Kidney tubule cell (primary cell): ENCODE results near the gene SNRPN.
"Not testable (repeated sequence)": the region's sequence is repeated elsewhere in the genome, so short reads cannot be mapped to it uniquely, and the experiment has no call there.

Source experiments
- DNase-seq: peaks from one replicate; pipeline ENCODE4 v3.0.0-alpha.2; 2018; ENCODE audit warnings: low spot score

SNRPN gene

GRCh38 chr15:24954783-24955530 lies at the start of gene SNRPN, which contains the start of gene SNURF:
TSS of gene SNRPN (plus strand) at chr15:24954987. CDS start at chr15:24974454, 19,467 bp downstream.
TSS of gene SNURF (plus strand) at chr15:24954987. CDS start at chr15:24955049, 62 bp downstream.
- DNase-seq: peak; percentile 77

DNA sequence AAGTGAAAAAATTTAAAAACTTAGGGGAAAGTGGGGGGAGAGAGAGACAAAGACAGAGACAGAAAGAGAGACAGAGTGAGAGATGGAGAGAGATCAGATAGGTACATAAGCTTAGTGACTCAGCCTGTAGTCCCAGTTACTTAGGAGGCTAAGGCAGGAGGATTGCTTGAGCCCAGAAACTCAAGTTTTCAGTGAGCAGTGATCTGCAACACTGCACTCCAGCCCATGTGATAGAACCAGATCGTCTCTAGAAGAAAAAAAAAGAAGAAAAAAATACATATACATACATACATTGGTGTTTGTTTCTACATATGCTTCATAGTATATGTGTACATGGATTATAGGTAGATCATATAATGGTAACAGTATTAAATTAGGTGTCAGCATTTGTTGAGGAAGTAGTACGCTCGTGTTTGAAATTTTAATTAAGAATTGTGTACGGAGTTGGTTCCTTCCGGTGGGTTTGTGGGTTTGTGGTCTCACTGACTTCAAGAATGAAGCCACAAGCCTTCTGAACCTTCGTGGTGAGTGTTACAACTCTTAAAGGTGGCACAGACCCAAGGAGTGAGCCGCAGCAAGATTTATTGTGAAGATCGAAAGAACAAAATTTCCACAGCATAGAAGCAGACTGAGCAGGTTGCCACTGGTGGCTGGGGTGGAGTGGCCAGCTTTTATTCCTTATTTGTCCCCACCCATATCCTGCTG lies 38.3 kb upstream of the SNRPN start:
- DNase-seq: no peak

DNA sequence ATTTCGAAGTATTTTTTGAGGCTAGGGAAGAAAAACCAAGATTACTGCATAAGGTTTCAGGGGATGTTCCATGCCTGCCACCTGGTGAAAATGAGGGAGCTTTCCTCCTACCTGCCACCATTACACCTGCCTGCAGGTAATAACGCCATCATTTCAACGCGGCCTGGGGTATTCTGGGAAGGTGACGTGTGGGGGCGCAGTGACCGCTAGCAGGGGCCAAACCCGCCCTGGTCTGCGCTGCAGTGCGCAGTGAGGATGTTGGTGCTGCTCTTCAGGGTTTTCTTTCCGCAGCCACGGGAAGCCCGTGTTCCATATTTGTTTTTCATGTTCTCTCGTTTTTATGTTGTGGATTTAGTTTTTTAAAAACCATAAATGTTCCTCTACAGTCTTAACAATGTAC lies 37.4 kb upstream of the SNRPN start:
- no peak for DNase-seq

- peak; percentile 45 for DNase-seq
Observed at GRCh38 chr15:24919446-24919845, 35.3 kb upstream of the SNRPN start.

DNA sequence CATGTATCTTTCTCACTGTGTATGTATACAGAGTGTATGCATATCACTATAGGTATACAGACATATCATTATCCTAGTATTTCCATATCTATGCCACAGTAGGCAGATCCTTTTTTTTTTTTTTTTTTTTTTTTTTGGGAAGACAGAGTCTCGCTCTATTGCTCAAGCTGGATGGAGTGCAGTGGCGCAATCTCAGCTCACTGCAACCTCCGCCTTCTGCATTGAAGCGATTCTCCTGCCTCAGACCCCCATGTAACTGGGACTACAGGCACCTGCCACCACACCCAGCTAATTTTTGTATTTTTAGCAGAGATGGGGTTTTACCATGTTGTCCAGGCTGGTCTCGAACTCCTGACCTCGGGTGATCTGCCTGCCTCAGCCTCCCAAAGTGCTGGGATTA lies 32.0 kb upstream of the SNRPN start:
- not testable (repeated sequence) for DNase-seq

GRCh38 chr15:24924153-24924552 lies 30.6 kb upstream of the SNRPN start:
- DNase-seq: no peak

- no peak for DNase-seq
Observed at GRCh38 chr15:24924621-24925020, 30.2 kb upstream of the SNRPN start.

DNA sequence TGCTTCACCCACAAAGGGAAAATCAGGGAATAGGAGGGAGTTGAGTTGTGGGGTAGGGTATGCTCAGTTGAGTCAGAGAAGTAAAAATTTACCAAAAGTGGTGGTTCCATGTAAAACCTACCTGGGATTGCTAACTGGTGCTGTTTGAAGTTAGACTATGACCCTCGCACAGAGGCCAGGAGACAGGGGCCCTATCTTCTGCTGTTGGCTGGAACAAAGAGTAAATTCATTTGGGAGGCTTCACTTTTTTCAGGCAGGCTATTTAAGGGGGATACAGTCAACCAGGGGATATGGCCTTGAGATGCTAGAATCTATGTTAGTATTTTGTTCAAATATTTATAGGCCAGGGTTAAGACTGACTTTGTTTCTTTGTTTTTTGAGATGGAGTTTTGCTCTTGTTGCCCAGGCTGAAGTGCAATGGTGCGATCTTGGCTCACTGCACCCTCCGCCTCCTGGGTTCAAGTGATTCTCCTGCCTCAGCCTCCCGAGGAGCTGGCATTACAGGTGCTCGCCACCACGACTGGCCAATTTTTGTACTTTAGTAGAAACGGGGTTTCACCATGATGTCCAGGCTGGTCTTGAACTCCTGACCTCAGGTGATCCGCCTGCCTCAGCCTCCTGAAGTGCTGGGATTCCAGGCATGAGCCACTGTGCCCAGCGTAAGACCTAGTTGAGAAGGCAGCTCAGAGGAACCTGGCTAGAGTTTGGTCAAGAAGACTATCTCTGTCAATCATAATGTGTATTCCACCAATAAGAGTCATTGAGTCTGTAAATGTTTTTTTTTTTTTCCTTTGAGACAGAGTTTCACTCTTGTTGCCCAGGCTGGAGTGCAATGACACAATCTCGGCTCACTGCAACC lies 22.7 kb upstream of the SNRPN start:
- not testable (repeated sequence) for DNase-seq

DNA sequence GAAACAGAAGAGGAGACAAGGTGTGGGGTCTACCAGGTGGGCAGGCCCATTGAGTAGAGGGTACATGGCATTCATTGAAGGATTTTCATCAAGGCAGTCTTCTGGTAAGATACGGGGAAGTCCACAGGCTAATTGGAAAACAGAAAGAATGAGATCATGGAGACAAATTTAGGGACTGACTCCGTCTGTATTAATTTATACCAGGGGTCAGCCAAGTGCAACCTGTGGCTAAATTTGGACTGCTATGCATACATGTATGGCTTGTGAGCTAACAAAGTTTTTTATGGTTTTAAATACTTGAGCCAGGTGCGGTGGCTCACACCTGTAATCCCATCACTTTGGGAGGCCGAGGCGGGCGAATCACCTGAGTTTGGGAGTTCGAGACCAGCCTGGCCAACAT lies 21.1 kb upstream of the SNRPN start:
- no peak for DNase-seq

GRCh38 chr15:24938224-24938623 lies 16.6 kb upstream of the SNRPN start:
- not testable (repeated sequence) for DNase-seq

DNA sequence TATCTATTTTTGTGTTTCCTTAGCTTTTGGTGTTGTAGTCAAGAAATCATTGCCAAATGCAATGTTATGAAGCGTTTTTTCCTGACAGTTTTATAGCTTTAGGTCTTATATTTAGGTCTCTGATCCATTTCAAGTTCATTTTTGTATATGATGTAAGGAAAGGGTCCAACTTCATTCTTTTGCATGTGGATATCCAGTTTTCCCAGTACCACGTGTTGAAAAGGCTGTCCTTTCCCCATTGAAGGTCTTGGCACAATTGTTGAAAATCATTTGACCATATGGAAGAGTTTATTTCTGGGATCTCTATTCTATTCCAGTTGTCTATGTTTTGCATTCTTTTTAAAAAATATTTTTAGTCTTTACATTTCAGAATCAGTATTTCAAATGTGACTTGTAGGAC lies 14.6 kb upstream of the SNRPN start:
- DNase-seq: no peak

DNA sequence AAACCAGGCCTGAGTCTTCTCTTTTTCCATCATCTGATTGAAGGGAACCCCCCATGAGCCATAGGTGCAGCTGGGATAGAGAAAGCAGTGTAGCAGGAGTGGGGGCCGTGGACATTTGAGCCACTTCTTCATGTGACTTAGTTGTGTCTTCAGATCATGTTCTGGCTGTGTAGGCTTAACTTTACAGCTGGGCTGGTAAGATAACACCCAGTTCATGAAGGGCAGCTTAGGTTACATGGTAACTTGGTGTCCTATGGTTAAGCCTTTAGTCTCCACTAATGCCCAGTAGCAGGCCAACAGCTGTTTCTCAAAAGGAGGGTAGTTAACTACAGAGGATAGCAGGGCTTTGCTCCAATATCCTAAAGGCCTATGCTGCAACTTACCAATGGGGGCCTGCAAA lies 11.4 kb upstream of the SNRPN start:
- no peak for DNase-seq

DNA sequence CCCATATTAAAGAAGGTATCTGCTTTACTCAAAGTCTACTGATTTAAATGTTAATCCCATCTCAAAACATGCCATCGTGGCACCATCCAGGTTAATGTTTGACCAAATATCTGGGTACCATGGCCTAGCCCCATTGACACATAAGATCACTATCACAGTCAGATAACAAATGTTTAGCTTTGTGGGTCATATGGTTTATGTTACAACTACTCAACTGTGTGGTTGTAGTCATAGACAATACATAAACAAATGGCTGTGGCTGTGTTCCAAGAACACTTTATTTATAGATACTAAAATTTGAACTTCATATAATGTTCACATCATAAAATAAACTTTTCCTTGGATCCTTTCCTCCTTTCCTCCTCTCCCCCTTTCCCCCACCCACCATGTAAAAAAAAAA lies 9.8 kb upstream of the SNRPN start:
- no peak for DNase-seq

GRCh38 chr15:24945711-24946110 lies 9.1 kb upstream of the SNRPN start:
- DNase-seq: no peak

DNA sequence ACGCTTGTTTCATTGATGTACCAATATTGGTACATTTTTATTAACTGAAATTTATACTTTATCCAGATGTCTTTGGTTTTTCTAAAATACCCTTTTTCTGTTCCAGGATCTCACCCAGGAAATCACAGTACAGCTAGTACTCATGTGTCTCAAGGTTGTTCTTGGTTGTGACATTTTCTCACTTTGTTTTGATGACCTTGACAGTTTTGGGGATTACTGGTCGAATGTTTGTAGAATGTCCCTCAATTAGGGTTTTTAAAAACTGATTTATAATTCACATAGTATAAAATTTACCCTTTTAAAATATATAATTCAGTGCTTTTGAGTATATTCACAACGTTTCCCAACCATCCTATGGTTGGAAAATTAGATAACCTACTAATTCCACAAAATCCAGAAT lies 6.3 kb upstream of the SNRPN start:
- no peak for DNase-seq

GRCh38 chr15:24955531-24955921 lies 739 bp downstream of the SNRPN start:
- no peak for DNase-seq

- peak; percentile 82 for DNase-seq
Observed at GRCh38 chr15:24956111-24956838, 1.5 kb downstream of the SNRPN start.

- DNase-seq: no peak
Observed at GRCh38 chr15:24957691-24958090, 2.9 kb downstream of the SNRPN start.

- DNase-seq: no peak
Observed at GRCh38 chr15:24961967-24962366, 7.2 kb downstream of the SNRPN start.

DNA sequence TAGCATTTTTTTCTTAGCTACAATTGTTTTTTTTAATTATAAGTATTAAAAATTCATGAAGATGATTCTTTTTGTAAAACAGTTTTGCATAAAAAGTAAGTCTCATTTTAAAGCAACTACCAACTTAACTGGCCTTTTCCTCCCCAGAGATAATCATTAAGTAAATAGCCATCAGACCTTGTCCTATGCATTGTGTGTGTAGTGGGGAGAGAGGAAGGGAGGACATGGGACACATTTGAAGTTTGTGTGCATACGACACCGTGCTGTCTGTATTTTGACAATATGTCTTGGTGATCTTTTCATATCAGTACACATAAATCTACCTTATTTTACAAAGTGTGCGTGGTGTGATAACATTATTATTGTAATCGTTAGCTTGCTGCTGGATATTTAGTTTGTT lies 8.1 kb downstream of the SNRPN start:
- no peak for DNase-seq

DNA sequence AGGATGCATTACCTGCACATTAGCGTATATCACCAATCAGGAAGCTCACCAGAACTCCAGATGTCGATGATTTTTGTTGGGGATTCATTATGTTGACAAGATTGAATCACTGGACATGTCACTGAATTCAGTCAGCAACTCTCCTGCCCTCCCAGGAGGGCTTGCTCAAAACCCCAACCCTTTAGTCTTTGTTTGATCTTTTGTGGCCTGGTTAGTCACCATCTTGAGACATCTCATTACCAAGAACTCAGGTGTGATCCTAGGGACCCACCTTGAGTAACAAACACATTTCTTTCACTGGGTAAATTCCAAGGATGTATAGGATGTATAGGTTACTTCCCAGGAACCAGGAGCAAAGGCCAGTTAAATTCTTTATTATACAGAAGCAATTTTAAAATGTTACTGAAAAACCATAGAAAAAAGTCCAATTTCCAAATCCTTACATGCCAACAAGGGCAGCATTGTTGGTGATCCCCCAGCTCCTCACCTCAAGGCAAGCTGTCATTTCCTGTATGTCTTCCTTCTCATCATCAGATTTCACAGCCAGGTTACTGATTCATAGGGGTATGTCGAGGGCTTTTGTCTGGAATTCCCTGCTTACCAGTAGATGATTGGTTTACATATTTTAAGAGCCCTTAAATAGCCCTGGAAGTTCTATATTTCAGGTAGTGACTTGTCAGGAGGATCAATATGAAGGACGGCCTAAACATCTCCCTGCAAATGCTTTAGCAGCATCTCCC lies 11.7 kb downstream of the SNRPN start:
- DNase-seq: peak; percentile 43
